IPS DF 19.7 (cell line): ENCODE data around the gene CUEDC1.

Experiments used
- DNase-seq: peaks from one replicate; pipeline ENCODE4 v3.0.0-alpha.2; 2013; ENCODE audit warnings: low read depth, low spot score

CUEDC1 gene

GRCh38 chr17:57915544-57915943 is 39.7 kb downstream of the CUEDC1 start:
- no peak for DNase-seq

- DNase-seq: no peak
These were observed 40.7 kb downstream of the CUEDC1 start for GRCh38 chr17:57914273-57915142.

DNA sequence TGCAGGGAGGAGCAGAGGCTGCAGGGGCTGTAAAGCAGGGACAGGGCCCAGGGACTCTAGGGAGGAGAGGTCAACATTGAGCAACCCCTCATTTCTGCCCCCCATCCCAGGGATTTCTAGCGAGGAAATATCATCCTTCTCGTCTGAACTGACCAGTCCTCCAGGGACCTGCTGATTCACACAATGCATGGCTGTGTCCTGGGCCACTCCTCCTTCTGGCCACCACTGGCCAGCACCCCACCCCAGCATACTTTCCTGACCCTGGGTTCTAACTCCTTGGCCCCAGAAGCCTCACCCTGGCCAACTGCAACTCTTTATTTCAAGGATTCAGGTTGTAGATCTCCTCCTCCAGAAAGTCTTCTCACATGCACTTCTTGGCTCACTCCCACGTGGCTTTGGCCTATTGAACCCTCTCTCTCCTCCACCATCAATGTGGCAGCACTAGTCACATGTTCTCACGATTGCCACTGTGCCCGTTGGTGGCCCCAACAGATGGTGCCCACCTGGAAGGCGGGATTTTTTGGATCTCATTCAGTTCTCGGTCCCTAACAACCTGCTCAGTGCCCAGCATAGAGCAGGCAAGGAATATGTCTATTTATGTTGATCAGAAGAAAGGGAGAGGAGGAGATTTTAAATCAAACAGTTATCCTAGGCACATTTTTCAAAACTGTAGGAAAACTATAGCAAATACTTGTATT is 41.5 kb downstream of the CUEDC1 start:
- DNase-seq: no peak

DNA sequence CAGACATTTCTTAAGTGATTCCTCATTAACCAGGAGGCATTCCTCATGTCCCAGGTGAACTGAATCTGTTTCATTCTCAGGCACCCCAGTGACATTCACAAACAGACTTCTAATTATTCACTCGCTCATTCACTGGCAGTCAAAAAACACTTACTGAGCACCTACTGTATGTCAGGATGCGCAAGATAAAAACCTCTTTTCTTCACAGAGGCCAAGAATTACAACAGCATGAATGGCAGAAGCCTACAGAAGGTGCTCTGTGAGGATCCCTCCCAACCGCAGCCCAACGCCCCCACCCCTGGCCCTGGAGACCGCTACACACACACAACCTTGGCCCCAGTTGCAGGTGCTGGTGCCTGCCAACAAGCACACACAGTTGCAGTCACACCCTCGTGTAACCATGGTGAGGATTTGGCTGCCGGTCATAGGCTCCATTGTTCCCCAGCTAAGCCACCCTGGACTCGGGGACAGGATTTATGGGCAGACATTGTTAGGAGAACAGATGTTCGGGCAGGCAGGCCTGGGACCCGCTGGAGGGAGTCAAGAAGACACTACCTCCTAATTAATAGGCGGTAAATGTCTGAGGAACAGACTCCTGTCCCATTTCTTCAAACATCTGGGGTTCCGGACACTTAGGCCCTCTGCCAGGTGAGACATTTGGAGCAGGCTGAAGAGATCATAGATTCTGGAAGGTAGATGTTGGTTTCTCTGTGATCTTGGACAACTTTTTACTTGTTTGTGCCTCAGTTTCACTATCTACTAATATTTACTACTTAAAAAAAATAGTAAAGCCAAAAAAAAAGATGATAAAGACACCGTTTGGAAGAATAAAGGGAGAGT is 43.2 kb downstream of the CUEDC1 start:
- DNase-seq: no peak

DNA sequence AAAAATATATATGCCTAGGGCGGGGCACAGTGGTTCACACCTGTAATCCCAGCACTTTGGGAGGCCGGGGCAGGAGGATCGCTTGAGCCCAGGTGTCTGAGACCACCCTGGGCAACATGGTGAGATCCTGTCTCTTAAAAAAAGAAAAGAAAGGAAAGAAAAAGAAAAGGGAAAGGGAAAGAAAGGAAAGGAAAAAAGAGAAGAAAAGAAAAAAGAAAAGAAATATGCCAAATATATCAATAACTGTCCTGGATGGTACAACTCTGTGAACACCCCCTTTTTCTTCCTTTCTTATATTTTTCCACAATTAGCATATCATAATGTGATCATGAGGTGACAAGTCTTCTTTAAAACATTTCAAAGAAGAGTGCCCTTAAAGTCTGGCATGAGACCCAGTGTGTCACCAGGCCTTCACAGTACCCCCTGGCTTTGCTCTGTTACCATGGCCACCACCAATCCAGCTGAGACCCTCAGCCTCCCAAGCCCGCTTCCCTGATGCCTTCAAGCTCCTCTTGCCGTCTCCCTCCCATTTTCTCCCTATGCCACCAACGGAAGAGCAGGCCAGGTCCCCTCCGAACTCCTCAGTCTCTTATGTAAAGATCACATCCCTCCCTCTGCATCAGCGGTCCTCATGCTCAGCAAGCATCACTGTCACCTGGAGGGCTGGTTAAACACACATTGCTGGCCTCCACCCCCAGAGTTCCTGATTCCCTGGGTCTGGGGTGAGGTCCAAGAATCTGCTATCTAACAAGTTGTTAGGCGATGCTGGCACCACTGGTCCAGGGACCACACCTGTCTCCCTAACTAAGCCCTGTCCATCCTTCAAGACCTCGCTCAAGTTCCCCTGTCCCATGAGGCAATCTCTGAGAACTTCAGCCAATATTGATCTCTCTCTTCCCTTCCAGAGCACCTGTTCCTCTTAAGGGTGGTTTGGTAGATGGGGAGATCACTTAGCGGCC is 44.5 kb downstream of the CUEDC1 start:
- no peak for DNase-seq

DNA sequence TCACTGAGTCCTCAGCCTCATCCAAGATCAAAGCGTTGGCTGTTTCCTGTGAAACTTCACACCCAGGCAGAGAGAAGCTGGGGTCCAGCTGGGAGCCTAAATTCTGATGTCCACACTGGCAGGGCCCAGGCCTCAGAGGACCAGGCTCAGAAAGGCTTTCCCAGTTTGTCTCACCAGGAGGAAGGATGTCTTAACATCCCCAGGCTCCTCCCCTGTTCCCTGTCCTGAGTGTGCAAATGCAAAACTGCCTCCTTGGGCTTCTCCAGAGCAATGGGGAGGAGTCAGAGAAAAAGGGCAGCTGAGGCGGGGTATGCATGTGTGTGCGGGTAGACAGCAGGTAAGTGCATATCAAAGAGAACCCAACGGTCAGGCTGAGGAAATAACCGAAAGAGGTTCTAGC is 45.7 kb downstream of the CUEDC1 start:
- DNase-seq: no peak

DNA sequence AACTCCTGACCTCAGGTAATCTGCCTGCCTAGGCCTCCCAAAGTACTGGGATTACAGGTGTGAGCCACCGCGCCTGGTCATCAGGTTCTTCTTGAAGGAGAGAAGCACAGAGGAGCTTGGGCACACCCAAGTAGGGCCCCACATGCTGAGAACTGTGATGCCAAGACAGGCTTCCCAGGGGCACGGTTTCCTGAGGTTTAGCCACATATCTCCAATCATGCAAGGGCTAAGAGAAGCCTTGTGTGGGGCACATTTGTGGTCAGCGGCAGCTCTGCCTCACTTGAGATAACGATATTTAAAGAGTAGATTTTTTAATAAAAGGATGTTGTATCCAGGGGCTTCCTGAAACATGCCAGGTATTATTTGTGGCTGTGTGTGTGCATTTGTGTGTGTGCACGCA is 46.9 kb downstream of the CUEDC1 start:
- no peak for DNase-seq

DNA sequence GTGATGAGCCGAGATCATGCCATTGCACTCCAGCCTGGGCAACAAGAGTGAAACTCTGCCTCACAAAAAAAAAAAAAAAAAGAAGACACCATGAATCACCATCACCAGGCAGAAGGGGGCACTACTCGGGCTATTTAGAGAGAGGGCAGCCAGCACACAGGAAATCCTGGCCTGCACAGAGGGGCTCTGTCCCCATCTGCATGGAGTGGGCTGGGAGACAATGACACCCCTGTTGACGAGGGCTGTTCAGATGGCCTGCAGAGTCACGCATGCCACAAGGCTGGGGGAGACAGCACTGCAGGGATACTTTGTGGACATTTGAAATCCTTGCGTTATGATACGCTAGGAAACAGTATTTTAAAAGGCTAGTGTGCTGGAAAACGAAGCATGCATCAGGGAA is 48.3 kb downstream of the CUEDC1 start:
- no peak for DNase-seq

GRCh38 chr17:57905875-57906455 is 49.2 kb downstream of the CUEDC1 start:
- no peak for DNase-seq

DNA sequence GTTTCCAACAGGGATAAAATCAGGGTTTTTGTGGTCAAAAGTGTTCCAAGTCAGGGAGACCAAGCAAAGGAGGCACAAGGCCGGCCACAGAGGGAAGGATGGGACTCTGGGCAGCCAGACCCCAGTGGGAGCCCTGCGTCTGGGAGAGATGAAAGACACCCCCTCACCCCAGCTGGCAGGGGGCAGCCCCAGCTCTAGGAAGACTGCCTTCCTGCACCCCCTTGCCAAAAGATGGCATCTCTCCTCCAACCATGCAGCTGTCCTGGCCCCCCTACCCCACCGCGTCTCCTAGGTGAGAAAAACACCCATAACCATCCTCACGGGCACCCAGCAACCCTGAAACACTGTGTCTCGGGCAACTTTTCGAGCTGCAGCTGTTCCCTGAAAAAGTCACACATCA is 51.3 kb downstream of the CUEDC1 start:
- DNase-seq: no peak

GRCh38 chr17:57902800-57903759 is 52.1 kb downstream of the CUEDC1 start:
- DNase-seq: no peak

DNA sequence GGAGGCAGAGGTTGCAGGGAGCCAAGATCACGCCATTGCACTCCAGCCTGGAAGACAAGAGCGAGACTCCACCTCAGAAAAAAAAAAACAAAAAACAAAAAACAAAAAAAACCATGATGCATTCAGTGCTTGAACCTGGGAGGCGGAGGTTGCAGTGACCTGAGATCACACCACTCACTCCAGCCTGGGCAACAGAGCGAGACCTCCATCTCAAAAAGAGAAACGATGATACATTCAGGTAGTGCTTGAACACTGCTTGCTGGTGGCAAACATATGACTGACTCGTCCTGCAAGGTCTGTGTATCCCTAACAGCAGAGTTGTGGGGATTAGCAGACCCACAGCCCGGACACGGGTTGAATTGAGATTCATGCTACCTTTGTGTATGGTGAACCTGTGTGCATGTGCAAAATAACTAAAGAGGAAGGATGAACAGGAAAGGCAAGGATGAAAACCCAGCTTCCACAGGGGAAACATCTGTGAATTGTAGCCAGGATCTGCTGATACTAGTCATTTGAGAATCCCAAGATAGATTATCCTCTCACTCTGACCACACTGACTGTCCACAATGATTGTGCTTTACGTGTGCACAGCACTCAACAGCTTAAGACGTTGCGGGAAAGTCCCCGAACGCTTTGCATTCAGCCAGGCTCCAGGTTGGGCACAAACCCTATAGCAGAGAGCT is 53.0 kb downstream of the CUEDC1 start:
- DNase-seq: no peak

DNA sequence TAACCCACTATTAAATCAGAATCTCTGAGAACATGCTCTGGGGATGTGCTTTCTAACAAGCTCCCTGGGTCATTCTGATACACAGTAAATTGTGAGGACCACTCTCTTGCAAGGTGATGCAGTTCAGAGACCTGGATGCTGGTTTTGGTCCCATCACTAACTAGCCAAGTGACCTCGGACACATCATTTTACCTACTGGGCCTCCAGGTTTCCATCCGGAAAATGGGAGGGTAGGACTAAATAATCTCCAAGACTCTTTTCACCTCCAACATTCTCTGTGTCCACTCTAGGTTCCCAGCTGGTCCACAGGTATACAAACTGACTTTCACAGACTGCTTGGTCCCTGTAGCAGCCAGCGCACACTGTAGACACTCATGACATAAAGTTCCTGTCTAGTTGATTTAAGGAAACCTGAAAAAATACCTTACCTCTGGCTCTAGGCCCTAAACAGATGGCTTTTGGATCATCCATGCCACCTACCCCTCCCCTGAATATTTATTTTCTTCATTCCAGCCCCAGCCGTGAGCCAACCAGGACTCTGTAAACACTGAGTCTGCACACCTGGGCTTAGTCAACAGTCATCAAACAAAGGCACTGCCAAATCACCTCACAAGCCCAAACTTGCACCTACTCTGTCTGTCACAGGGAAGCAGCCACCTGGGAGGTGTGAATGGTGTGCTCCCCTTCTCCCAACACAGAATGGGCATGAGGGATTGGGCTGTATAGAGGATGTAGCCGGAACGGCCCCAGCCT is 54.0 kb downstream of the CUEDC1 start:
- no peak for DNase-seq

GRCh38 chr17:57899822-57900221 is 55.4 kb downstream of the CUEDC1 start:
- no peak for DNase-seq

- no peak for DNase-seq
These were observed 55.8 kb downstream of the CUEDC1 start for GRCh38 chr17:57899391-57899790.

GRCh38 chr17:57898487-57899311 is 56.5 kb downstream of the CUEDC1 start:
- DNase-seq: no peak

GRCh38 chr17:57895382-57896060 is 59.7 kb downstream of the CUEDC1 start:
- no peak for DNase-seq
